OCI-LY1 (cell line): ENCODE results near the gene CERS6.

ENCODE experiments used
- EZH2 ChIP-seq: fragments of 200-600 bp; sonication (generic), shearing (Covaris generic); IDR thresholded peaks from 2 replicates; pipeline ENCODE4 v1.8.0; 2017; ENCODE audit warnings: borderline replicate concordance, mixed run types, mild to moderate bottlenecking, antibody characterized with exemption, low read length, moderate library complexity, mixed read lengths
- TF ChIP-seq, protein P1 (sequence below): fragments of 200-600 bp; sonication (generic), shearing (Covaris generic); IDR thresholded peaks from 2 replicates; pipeline ENCODE4 v1.5.1; 2017; ENCODE audit warnings: mild to moderate bottlenecking, antibody characterized with exemption, low read length, moderate library complexity, mixed read lengths

DNA sequence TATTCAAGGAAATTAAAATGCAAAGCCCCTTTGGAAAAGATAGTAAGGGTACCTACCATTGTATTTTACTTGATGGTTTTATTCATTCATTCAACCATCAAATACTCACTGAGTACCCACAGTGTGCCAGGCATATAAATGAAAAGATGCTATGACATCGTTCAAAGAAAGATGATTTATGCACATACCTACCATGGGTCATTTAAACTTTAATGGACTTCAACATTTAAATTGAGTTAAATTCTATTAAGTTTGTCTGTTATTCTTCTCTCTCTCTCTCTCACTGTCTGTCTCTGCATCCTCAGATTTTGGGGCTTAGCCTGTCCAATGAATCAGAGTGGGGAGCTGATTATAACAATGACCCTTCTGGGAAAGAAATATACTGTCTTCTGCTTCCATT lies 87.9 kb downstream of the CERS6 start:
- TF ChIP-seq, protein P1, sequence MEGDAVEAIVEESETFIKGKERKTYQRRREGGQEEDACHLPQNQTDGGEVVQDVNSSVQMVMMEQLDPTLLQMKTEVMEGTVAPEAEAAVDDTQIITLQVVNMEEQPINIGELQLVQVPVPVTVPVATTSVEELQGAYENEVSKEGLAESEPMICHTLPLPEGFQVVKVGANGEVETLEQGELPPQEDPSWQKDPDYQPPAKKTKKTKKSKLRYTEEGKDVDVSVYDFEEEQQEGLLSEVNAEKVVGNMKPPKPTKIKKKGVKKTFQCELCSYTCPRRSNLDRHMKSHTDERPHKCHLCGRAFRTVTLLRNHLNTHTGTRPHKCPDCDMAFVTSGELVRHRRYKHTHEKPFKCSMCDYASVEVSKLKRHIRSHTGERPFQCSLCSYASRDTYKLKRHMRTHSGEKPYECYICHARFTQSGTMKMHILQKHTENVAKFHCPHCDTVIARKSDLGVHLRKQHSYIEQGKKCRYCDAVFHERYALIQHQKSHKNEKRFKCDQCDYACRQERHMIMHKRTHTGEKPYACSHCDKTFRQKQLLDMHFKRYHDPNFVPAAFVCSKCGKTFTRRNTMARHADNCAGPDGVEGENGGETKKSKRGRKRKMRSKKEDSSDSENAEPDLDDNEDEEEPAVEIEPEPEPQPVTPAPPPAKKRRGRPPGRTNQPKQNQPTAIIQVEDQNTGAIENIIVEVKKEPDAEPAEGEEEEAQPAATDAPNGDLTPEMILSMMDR: no peak
- no peak for TF ChIP-seq EZH2
